ENCODE results near the gene NPIPB2.

The NPIPB2 gene

GRCh38 chr16:11890231-11890965, 51.4 kb downstream of the NPIPB2 start:
- H3K9me3 ChIP-seq (ENCODE audit: control insufficient read depth in 1 of 2, low read length in 2 of 2), result no peaks in the 10 kb centered on the region
- H3K27me3 ChIP-seq (ENCODE audit: low read depth, low read length), result no peaks in the 10 kb centered on the region
- H3K27ac ChIP-seq (ENCODE audit: low read length), result no peak overlapping the region
- peaks cover 33 to 54% of the 10 kb centered on the region in 2 donors for H3K36me3 ChIP-seq (ENCODE audit: control insufficient read depth in 1 of 2, insufficient read depth in 2 of 2, low read length in 2 of 2)
- no peak overlapping the region for H3K4me3 ChIP-seq (ENCODE audit: low read depth in 1 of 2, low read length in 2 of 2)
- H3K4me1 ChIP-seq (ENCODE audit: control insufficient read depth in 1 of 2, insufficient read depth in 2 of 2, low read length in 2 of 2), result no peaks in the 10 kb centered on the region

- Histone ChIP-seq H3K27me3 (ENCODE audit: low read depth, low read length) (no peaks in the 10 kb centered on the region), H3K36me3 (ENCODE audit: control insufficient read depth in 1 of 2, insufficient read depth in 2 of 2, low read length in 2 of 2) (peaks cover 37 to 60% of the 10 kb centered on the region in 2 donors), H3K9me3 (ENCODE audit: control insufficient read depth in 1 of 2, low read length in 2 of 2) (no peaks in the 10 kb centered on the region), H3K4me1 (ENCODE audit: control insufficient read depth in 1 of 2, insufficient read depth in 2 of 2, low read length in 2 of 2) (no peaks in the 10 kb centered on the region), H3K4me3 (ENCODE audit: low read depth in 1 of 2, low read length in 2 of 2) (no peak overlapping the region), H3K27ac (ENCODE audit: low read length) (no peak overlapping the region)
These were observed 55.0 kb downstream of the NPIPB2 start for GRCh38 chr16:11886881-11887280.

GRCh38 chr16:11884035-11884434, 57.8 kb downstream of the NPIPB2 start:
- H3K9me3 ChIP-seq (ENCODE audit: control insufficient read depth in 1 of 2, low read length in 2 of 2), result no peaks in the 10 kb centered on the region
- H3K4me3 ChIP-seq (ENCODE audit: low read depth in 1 of 2, low read length in 2 of 2), result no peak overlapping the region
- H3K36me3 ChIP-seq (ENCODE audit: control insufficient read depth in 1 of 2, insufficient read depth in 2 of 2, low read length in 2 of 2), result peaks cover 37 to 72% of the 10 kb centered on the region in 2 donors
- no peaks in the 10 kb centered on the region for H3K27me3 ChIP-seq (ENCODE audit: low read depth, low read length)
- no peaks in the 10 kb centered on the region for H3K4me1 ChIP-seq (ENCODE audit: control insufficient read depth in 1 of 2, insufficient read depth in 2 of 2, low read length in 2 of 2)
- H3K27ac ChIP-seq (ENCODE audit: low read length), result no peak overlapping the region

GRCh38 chr16:11880007-11880406, 61.8 kb downstream of the NPIPB2 start:
- H3K27ac ChIP-seq (ENCODE audit: low read length), result no peak overlapping the region
- no peak overlapping the region for H3K4me3 ChIP-seq (ENCODE audit: low read depth in 1 of 2, low read length in 2 of 2)
- no peaks in the 10 kb centered on the region for H3K9me3 ChIP-seq (ENCODE audit: control insufficient read depth in 1 of 2, low read length in 2 of 2)
- no peaks in the 10 kb centered on the region for H3K27me3 ChIP-seq (ENCODE audit: low read depth, low read length)
- peaks cover 43 to 69% of the 10 kb centered on the region in 2 donors for H3K36me3 ChIP-seq (ENCODE audit: control insufficient read depth in 1 of 2, insufficient read depth in 2 of 2, low read length in 2 of 2)
- no peaks in the 10 kb centered on the region for H3K4me1 ChIP-seq (ENCODE audit: control insufficient read depth in 1 of 2, insufficient read depth in 2 of 2, low read length in 2 of 2)

- Histone ChIP-seq H3K9me3 (ENCODE audit: control insufficient read depth in 1 of 2, low read length in 2 of 2) (no peaks in the 10 kb centered on the region), H3K36me3 (ENCODE audit: control insufficient read depth in 1 of 2, insufficient read depth in 2 of 2, low read length in 2 of 2) (peaks cover 42 to 62% of the 10 kb centered on the region in 2 donors), H3K4me3 (ENCODE audit: low read depth in 1 of 2, low read length in 2 of 2) (no peak overlapping the region), H3K4me1 (ENCODE audit: control insufficient read depth in 1 of 2, insufficient read depth in 2 of 2, low read length in 2 of 2) (no peaks in the 10 kb centered on the region), H3K27me3 (ENCODE audit: low read depth, low read length) (no peaks in the 10 kb centered on the region), H3K27ac (ENCODE audit: low read length) (no peak overlapping the region)
These were observed 64.5 kb downstream of the NPIPB2 start for GRCh38 chr16:11877374-11877773.
